HG02759 (cell line): ENCODE measurements around the gene NANOS3.
"Not testable (repeated sequence)": the region's sequence is repeated elsewhere in the genome, so short reads cannot be mapped to it uniquely, and the experiment has no call there.

ENCODE experiments used
- ATAC-seq: cut with Tn5 transposase; IDR thresholded peaks from one replicate; pipeline ENCODE4 v1.9.1; 2021; ENCODE audit warnings: mild to moderate bottlenecking, moderate library complexity; ENCODE audit not compliant: unreplicated experiment

Gene NANOS3

GRCh38 chr19:13918726-13919411 is 41.9 kb downstream of the NANOS3 start:
- ATAC-seq, result no peak

GRCh38 chr19:13920524-13920923 is 43.6 kb downstream of the NANOS3 start:
- no peak for ATAC-seq

- no peak for ATAC-seq
These were observed 44.2 kb downstream of the NANOS3 start for GRCh38 chr19:13920940-13921747.

- ATAC-seq, result not testable (repeated sequence)
These were observed 45.2 kb downstream of the NANOS3 start for GRCh38 chr19:13922118-13922517.

GRCh38 chr19:13923194-13923987 is 46.5 kb downstream of the NANOS3 start:
- no peak for ATAC-seq

- no peak for ATAC-seq
These were observed 49.1 kb downstream of the NANOS3 start for GRCh38 chr19:13926010-13926409.

- no peak for ATAC-seq
These were observed 49.8 kb downstream of the NANOS3 start for GRCh38 chr19:13926715-13927114.

- ATAC-seq, result no peak
These were observed 52.4 kb downstream of the NANOS3 start for GRCh38 chr19:13929340-13929739.

GRCh38 chr19:13929956-13930355 is 53.0 kb downstream of the NANOS3 start:
- no peak for ATAC-seq
